Stomach smooth muscle (tissue), 2 donors: ENCODE data around the gene TIMM8A.
"Not testable (repeated sequence)": the region's sequence is repeated elsewhere in the genome, so short reads cannot be mapped to it uniquely, and the experiment has no call there.

Source experiments
- H3K27ac ChIP-seq: one replicate; pipeline ENCODE4 v1.7.0; 2013; ENCODE audit warnings: mild to moderate bottlenecking, low read length, inconsistent platforms
- H3K27me3 ChIP-seq, 2 donors: one replicate each; pipeline ENCODE4 v1.7.0; 2013; ENCODE audit warnings: low read length in 2 of 2; ENCODE audit not compliant: insufficient read depth in 2 of 2, control insufficient read depth in 1 of 2
- H3K36me3 ChIP-seq, 2 donors: one replicate each; pipeline ENCODE4 v1.7.0; 2013; ENCODE audit warnings: low read length in 2 of 2; ENCODE audit not compliant: control insufficient read depth in 2 of 2, insufficient read depth in 2 of 2
- H3K4me1 ChIP-seq: one replicate; pipeline ENCODE4 v1.7.0; 2013; ENCODE audit warnings: low read length; ENCODE audit not compliant: control insufficient read depth, insufficient read depth
- H3K4me3 ChIP-seq, 2 donors: one replicate each; pipeline ENCODE4 v1.7.0; 2013; ENCODE audit warnings: low read length in 2 of 2
- H3K9ac ChIP-seq, 2 donors: one replicate each; pipeline ENCODE4 v1.7.0; 2013; ENCODE audit warnings: low read length in 2 of 2, mild to moderate bottlenecking in 1 of 2
- H3K9me3 ChIP-seq, 2 donors: one replicate each; pipeline ENCODE4 v1.7.0; 2013; ENCODE audit warnings: low read length in 2 of 2; ENCODE audit not compliant: control insufficient read depth in 2 of 2
- donor health status: healthy.
- donor health status: Pancreatic carcinoma.

TIMM8A gene

DNA sequence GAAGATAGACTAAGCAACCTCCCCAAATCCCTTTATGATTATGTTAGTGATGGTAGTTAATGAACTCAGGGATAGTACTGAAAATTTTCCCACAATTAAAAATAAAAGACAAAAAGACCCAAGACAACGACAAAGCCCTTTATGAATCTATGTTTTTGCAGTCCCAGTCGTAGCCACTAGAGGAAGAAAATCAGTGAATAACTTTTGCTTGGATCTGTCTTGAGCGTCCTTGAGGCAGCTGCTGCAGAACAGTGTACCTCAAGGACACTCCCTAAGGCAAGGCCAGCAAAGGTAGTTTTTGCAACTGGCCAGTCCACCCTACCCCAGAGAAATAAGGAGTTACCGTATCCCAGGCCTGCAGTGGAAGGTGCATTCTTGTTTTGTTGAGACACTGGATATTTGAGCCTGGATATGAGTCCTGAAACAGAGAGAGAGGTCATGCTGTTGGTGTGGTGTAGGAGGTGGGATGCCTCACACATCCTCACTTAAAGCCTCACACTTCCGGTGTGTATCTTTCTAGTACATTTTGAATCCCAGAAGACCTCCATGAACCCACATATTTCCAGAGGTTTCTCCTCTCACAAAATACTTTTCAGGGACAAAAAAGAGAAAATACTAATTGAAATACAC, 8.7 kb upstream of the TIMM8A start:
- Histone ChIP-seq H3K9me3 (no peaks in the 10 kb centered on the region), H3K4me1 (no peaks in the 10 kb centered on the region), H3K27me3 (peaks cover 0 to 20% of the 10 kb centered on the region in 2 donors), H3K27ac (no peak overlapping the region), H3K4me3 (no peak overlapping the region), H3K36me3 (no peaks in the 10 kb centered on the region), H3K9ac (no peak overlapping the region)

DNA sequence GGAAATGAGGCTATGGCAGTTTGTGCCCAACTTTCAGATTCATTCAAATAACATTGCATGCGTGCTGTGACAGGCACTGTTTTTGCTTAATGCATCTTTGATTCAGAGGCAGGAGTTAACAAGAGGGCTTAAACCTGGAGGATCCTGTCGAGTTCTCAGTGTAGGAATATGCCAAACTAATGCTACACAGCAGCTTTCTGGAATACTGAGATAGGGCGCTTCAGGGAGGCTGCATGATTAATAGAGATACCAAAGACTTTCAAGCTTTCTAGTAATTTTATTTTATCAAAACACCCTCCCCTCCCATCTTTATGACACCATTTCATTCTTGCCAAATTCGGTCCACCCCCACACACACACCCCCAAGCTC, 636 bp upstream of the TIMM8A start:
- no peaks in the 10 kb centered on the region for H3K27me3 ChIP-seq
- no peak overlapping the region for H3K27ac ChIP-seq
- H3K9ac ChIP-seq = peak overlapping the region; percentile 72 to 73
- no peaks in the 10 kb centered on the region for H3K4me1 ChIP-seq
- H3K4me3 ChIP-seq = peak overlapping the region; percentile 78 to 82
- peaks cover 0 to 2% of the 10 kb centered on the region in 2 donors for H3K36me3 ChIP-seq
- H3K9me3 ChIP-seq = no peaks in the 10 kb centered on the region

DNA sequence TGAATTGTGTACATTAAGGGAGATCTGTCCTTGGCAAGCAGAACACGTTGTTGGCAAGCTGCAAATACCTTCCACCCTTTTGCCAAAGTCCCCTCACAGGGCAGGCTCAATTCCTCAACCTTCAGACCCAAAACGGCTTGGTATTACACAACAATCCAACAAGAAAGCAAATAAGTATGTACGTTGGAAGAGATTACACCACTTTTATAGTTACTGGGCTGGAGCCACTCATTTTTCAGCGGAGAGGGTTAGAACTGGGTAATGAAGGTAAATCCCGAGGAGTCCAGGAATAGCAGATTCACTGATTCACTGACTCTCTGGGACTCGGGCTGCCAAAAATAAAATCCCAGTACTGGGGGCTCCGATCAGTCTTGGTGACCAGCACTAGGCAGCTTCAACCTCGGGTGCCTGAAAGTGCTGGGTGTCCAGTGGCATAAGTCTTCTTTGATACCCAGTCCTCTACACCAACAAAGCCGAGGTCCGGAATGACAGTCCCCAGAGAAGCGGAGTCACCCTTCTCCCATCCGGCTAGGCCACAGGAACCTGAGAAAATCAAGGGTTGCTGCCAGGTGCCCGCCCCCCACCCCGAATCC, 587 bp downstream of the TIMM8A start:
- Histone ChIP-seq H3K36me3 (peaks cover 0 to 2% of the 10 kb centered on the region in 2 donors), H3K9ac (peak overlapping the region; percentile 60 to 72), H3K27ac (no peak overlapping the region), H3K9me3 (no peaks in the 10 kb centered on the region), H3K4me1 (no peaks in the 10 kb centered on the region), H3K27me3 (no peaks in the 10 kb centered on the region), H3K4me3 (peak overlapping the region; percentile 78 to 82)

DNA sequence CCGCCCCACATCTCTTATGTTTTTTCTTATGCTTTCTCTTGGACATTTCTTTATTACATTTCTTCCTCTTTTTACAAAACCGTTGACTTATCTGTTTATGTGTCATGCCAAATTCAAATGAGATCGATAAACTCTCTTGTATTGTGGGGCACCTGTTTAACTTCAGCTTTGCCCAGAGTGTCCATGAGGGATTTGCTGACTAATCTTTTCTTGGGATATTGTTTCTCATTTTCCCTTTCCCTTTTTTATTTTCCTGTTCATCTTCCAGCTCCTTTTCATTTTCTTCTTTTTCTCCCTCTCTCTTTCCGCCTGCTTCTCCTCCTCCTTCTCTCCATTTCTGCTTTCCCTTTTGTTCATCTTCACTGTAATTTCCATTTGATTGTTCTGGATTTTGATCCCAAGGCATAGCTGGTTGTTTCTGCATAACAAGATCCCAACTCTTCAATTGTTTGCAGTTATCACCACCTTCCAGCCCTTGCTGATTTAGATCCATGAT, 10.7 kb downstream of the TIMM8A start:
- H3K27ac ChIP-seq = no peak overlapping the region
- H3K9me3 ChIP-seq = no peaks in the 10 kb centered on the region
- H3K4me1 ChIP-seq = no peaks in the 10 kb centered on the region
- H3K9ac ChIP-seq = no peak overlapping the region
- no peak overlapping the region for H3K4me3 ChIP-seq
- peaks cover 0 to 2% of the 10 kb centered on the region in 2 donors for H3K27me3 ChIP-seq
- no peaks in the 10 kb centered on the region for H3K36me3 ChIP-seq

DNA sequence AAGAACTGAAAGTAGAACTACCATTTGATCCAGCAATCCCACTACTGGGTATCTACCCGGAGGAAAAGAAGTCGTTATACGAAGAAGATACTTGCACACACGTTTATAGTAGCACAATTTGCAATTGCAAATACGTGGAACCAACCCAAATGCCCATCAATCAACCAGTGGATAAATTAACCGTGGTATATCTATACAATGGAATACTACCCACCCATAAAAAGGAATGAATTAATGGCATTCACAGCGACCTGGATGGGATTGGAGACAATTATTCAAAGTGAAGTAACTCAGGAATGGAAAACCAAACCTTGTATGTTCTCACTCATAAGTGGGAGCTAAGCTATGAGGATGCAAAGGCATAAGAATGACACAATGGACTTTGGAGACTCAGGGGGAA, 14.2 kb downstream of the TIMM8A start:
- not testable (repeated sequence) for H3K36me3 ChIP-seq, H3K4me3 ChIP-seq, H3K4me1 ChIP-seq, H3K9ac ChIP-seq, H3K9me3 ChIP-seq, H3K27ac ChIP-seq, H3K27me3 ChIP-seq

DNA sequence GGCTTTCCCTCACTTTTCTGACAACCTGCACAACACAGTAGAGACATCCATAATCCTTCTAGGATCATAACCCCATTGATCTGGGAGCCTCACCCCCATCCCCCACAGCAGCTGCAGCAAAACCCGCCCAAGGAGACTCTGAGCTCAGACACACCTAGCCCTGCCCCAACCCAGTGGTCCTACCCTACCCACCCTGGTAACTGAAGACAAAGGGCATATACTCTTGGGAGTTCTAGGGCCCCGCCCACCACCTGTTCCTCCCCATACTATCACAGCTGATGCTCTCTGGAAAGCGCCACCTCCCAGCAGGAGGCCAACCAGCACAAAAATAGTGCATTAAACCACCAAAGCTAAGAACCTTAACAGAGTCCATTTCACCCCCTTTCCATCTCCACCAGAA, 21.9 kb downstream of the TIMM8A start:
- not testable (repeated sequence) for H3K27me3 ChIP-seq, H3K27ac ChIP-seq, H3K9me3 ChIP-seq, H3K4me1 ChIP-seq, H3K4me3 ChIP-seq, H3K9ac ChIP-seq, H3K36me3 ChIP-seq

DNA sequence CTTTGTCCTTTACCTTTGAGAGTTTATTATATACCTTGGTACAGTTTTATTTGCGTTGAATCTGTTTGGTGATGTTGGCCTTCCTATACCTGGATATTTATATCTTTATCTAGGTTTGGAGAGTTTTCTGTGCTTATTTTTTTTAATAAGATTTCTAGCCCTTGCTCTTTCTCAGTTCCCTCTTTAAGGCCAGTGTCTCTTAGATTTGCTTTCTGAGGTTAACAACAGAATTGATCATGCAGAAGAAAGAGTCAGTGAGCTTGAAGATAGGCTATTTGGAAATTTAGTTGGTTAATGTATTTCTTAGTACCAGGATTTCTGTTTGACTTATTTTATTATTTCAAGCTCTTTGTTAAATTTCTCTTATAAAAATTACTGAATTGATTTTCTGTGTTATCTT, 44.8 kb downstream of the TIMM8A start:
- Histone ChIP-seq H3K9ac (no peak overlapping the region), H3K36me3 (no peaks in the 10 kb centered on the region), H3K4me1 (no peaks in the 10 kb centered on the region), H3K27ac (no peak overlapping the region), H3K4me3 (no peak overlapping the region), H3K9me3 (no peaks in the 10 kb centered on the region), H3K27me3 (peaks cover 0 to 7% of the 10 kb centered on the region in 2 donors)
